ENCODE data around the gene CDC45.
"Not testable (repeated sequence)": the region's sequence is repeated elsewhere in the genome, so short reads cannot be mapped to it uniquely, and the experiment has no call there.

The CDC45 gene

DNA sequence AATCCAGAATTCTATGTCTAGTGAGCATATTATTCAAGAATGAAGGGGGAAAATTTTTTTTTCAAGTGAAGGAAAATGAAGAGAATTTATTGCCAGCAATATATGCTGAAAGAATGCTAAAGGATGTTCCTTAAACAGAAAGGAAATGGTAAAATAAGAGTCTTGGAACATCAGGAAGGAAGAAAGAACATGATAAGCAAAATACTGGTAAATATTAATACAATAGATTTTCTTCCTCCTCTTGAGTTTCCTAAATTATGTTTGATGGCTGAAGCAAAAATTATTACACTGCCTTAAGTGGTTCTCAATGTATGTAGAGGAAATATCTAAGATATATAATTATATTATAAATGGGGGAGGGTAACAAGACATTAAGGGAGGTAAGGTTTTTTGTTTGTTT, 54.1 kb downstream of the CDC45 start:
- DNase-seq, result no peak

DNA sequence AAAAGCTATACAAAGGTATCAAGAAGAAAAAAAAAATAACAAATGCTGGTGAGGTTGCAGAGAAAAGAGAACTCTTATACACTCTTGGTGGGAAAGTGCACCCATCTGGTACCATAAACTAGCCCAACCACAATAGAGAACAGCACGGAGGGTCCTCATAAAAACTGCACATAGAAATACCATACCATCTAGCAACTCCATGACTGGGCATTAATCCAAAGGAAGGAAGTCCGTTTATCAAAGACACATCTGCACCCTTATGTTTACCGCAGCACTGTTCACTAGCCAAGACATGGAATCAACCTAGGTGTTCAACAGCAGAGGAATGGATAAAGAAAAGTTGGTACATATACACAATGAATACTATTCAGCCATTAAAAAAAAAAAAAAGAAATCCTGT, 55.3 kb downstream of the CDC45 start:
- DNase-seq, result no peak

GRCh38 chr22:19536564-19536963, 56.8 kb downstream of the CDC45 start:
- no peak for DNase-seq

GRCh38 chr22:19537941-19538488, 58.3 kb downstream of the CDC45 start:
- no peak for DNase-seq

- DNase-seq, result no peak
These were observed 60.7 kb downstream of the CDC45 start for GRCh38 chr22:19540394-19540793.

DNA sequence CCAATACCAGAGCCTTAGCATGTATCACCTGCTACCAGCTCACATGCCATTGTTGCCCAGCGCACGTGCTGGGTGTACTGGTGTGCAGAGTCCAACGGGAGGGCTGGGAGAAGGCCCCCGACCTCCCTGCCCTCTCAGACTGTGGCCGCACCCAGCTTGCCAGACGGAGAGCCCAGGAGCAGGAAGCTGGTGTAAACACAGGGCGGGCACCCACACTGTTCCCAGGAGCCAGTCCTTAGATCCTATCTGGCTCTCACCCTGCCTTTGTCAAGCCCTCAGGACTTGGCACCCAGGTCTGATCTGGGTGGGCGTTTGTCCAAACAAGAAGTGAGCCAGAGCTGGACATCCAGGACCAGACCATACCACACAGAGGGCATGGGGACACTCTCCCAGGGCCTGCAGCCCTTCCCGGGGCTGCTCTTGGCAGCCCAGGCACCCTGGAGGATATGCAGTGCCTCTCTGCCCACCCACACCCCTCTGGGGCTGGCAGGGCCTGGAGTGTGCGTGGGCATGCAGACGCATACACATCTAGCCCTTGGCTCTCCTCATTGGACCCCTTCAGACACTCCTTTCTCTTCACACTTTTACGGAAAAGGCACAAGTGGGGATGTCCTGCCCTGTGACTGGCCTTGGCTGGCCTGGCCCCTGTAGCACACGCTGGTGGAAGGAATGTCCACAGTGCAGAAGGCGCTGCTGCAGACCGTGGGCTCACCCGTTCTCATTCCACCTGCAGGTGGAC, 64.4 kb downstream of the CDC45 start:
- DNase-seq, result no peak

GRCh38 chr22:19545935-19546207, 66.2 kb downstream of the CDC45 start:
- no peak for DNase-seq

- no peak for DNase-seq
These were observed 67.0 kb downstream of the CDC45 start for GRCh38 chr22:19546680-19547079.

DNA sequence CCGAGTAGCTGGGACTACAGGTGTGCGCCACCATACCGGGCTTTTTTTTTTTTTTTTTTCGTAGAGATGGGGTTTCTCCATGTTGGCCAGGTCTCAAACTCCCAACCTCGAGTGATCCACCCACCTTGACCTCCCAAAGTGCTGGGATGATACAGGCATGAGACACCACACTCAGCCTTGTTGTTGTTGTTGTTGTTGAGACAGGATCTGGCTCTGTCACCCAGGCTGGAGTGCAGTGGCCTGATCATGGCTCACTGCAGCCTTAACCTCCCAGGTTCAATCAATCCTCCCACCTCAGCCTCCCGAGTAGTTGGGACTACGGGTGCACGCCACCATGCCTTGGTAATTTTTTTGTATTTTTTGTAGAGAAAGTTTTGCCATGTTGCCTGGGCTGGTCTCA, 67.9 kb downstream of the CDC45 start:
- DNase-seq, result no peak

DNA sequence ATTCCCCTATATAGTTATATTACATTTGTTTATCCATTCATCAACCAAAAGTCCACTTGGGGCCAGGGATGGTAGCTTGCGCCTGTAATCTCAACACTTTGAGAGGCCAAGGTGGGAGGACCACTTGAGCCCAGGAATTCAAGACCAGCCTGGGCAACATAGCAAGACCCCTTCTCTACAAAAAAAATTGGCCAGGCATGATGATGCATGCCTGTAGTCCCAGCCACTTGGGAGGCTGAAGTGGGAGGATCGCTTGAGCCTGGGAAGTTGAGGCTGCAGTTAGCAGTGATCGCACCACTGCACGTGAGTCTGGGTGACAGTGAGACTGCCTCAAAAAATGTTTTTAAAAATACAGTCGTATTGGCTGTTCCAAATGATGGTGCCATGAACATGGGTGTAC, 68.7 kb downstream of the CDC45 start:
- not testable (repeated sequence) for DNase-seq

GRCh38 chr22:19548964-19549363, 69.2 kb downstream of the CDC45 start:
- no peak for DNase-seq

GRCh38 chr22:19549428-19549827, 69.7 kb downstream of the CDC45 start:
- DNase-seq, result no peak

- DNase-seq, result no peak
These were observed 70.7 kb downstream of the CDC45 start for GRCh38 chr22:19550382-19550781.

DNA sequence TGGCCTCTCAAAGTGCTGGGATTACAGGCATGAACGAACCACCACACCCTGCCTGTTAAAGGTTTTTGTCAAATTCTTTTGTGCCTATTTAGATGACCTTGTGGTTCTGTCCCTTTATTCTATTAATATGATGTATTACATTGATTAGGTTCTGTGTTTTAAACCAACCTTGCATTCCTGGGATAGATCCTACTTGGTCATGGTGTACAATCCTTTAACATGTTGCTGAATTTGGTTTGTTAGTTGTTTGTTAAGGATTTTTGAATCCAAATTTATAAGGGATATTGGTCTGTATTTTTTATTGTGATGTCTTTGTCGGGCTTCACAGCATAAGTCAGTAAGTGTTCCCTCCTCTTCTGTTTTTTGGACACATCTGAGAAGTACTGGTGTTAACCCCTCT, 73.5 kb downstream of the CDC45 start:
- DNase-seq, result no peak

DNA sequence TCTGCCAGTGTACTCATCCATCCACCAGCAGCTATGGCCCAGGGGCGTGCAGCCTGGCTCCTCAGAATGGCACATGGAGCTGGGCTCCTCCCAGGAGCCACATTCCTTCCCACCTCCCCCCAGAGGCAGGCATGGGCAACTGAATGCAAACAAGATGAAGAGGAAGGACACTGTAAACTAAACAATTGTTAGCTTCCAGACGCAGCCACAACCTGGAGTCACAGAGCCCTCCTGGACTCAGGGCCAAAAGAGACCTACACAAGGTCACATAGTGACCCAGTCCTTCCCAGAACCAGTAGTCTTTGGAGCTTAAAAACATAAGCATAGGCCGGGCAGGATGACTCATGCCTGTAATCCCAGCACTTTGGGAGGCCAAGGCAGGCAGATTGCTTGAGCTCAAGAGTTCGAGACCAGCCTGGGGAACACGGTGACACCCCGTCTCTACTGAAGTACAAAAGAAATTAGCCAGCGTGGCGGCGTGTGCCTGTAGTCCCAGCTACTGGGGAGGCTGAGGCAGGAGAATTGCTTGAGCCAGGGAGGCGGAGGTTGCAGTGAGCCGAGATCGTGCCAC, 75.2 kb downstream of the CDC45 start:
- no peak for DNase-seq

DNA sequence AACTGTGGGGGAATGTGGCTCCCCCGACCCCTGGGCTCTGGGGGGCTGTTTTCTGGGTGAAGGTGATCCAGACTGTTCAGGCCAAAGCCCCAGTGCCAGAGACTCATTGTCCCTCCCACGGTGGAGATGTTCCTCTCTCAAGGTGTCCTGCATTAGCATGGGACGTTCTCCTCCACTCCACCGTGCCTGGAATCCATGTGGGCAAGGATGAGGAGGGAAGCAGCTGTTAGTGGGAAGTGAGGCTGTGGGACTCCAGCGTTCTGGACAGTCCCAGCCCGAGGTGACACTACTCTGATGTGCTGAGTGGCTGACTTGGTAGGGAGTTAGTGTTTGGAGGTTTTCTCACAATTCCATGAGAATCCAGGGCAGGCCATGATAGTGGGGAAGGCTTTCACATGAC, 75.9 kb downstream of the CDC45 start:
- no peak for DNase-seq

DNA sequence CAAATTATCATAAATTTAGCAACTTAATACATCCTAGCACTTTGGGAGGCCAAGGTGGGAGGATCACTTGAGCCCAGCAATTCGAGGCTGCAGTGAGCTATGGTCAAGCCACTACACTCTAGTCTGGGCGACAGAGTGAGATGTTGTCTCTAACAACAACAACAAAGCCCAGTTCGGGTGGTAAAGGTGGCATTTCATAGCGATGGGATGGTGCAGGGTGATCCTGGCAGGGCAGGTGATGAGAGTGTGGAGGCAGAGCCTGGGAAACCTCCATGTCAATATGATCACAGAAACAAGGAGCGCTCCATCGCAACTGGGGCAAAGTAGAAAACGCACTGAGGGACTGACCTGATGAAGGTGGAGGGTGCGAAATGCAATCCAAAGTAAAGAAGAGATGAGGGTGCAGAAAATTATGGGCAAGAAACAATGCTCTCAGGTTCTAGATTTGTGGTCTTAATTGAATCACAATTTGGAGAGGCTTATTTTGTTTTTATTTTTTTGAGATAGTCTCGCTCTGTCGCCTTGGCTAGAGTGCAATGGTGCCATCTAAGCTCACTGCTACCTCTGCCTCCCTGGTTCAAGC, 77.3 kb downstream of the CDC45 start:
- DNase-seq, result no peak

- no peak for DNase-seq
These were observed 79.6 kb downstream of the CDC45 start for GRCh38 chr22:19559324-19559811.

DNA sequence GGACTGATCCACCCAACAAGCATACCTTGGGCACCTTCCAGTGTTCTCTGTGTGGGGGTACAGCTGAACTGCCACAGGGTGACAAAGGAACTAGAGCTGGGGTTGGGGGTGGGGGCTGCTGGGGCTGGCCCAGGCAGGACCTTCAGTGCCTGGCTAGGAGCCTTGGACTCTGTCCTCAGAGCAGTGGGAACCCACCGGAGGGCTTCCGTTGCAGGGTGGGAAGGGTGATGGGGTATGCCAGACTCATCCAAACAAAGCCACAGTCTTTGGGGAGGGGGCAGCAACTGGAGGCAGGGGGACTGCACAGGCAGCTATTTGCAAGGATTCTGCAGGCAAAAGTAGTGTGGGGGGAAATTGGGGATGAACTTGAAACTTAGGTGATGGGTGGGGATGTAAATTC, 80.2 kb downstream of the CDC45 start:
- DNase-seq, result no peak

GRCh38 chr22:19565382-19566278, 85.9 kb downstream of the CDC45 start:
- no peak for DNase-seq

- DNase-seq, result no peak
These were observed 86.8 kb downstream of the CDC45 start for GRCh38 chr22:19566279-19567156.
